CD4-positive, alpha-beta T cell treated with Interleukin-21 for 1 hour (primary cell): ENCODE results near the gene PKNOX2.

Source experiments
- DNase-seq: peaks from one replicate; pipeline ENCODE4 v3.0.0-alpha.2; 2020

The PKNOX2 gene

GRCh38 chr11:125454047-125454446 is 289.5 kb downstream of the PKNOX2 start:
- DNase-seq = no peak

- no peak for DNase-seq
Measured at GRCh38 chr11:125455851-125456250, 291.3 kb downstream of the PKNOX2 start.

- DNase-seq = no peak
Measured at GRCh38 chr11:125457814-125458343, 293.3 kb downstream of the PKNOX2 start.

GRCh38 chr11:125460275-125460674 is 295.7 kb downstream of the PKNOX2 start:
- no peak for DNase-seq

GRCh38 chr11:125463590-125464269 is 299.2 kb downstream of the PKNOX2 start:
- no peak for DNase-seq

GRCh38 chr11:125464270-125464662 is 299.7 kb downstream of the PKNOX2 start:
- no peak for DNase-seq

- DNase-seq = no peak
Measured at GRCh38 chr11:125464666-125465065, 300.1 kb downstream of the PKNOX2 start.

- DNase-seq = no peak
Measured at GRCh38 chr11:125465255-125465654, 300.7 kb downstream of the PKNOX2 start.

- no peak for DNase-seq
Measured at GRCh38 chr11:125465701-125466100, 301.1 kb downstream of the PKNOX2 start.

GRCh38 chr11:125468025-125468424 is 303.5 kb downstream of the PKNOX2 start:
- DNase-seq = no peak

- DNase-seq = no peak
Measured at GRCh38 chr11:125468852-125469251, 304.3 kb downstream of the PKNOX2 start.

GRCh38 chr11:125470355-125470754 is 305.8 kb downstream of the PKNOX2 start:
- DNase-seq = no peak

- DNase-seq = no peak
Measured at GRCh38 chr11:125476721-125477120, 312.2 kb downstream of the PKNOX2 start.

GRCh38 chr11:125479137-125479536 is 314.6 kb downstream of the PKNOX2 start:
- no peak for DNase-seq

- no peak for DNase-seq
Measured at GRCh38 chr11:125481531-125481930, 317.0 kb downstream of the PKNOX2 start.
